ENCODE measurements around the gene CDK11B. TPM values are rescaled to one million over a fixed set of nuclear protein-coding genes. Genes with fewer than 3 reads are reported as not detected.

The CDK11B gene
- total and polyA plus RNA-seq, 2 experiments from 2014 or later, result 22.4 to 76.7 TPM

- Histone ChIP-seq H4K20me1 (replicated peaks; ENCODE audit: insufficient read depth) (peaks cover 5% of the 10 kb centered on the region; the same call in 1 of the 2 replicates), H2AFZ (no peak overlapping the region), H3K4me2 (no peak overlapping the region), H3K36me3 (ENCODE audit: insufficient read depth) (no peaks in the 10 kb centered on the region), H3K4me1 (ENCODE audit: insufficient read depth) (0 out of 2 replicates have a peak, but pooled peaks cover 6% of the 10 kb centered on the region), H3K79me2 (replicated peaks; ENCODE audit: insufficient read depth) (peaks cover 16% of the 10 kb centered on the region; the same call in 1 of the 2 replicates), H3K27me3 (ENCODE audit: insufficient read depth) (no peaks in the 10 kb centered on the region), H3K27ac (ENCODE audit: low read depth) (no peak overlapping the region), H3K9me2 (ENCODE audit: insufficient read depth) (no peaks in the 10 kb centered on the region), H3K4me3 (no peak overlapping the region), H3F3A (replicated peaks; ENCODE audit: low read depth) (0 out of 2 replicates have a peak, but pooled peaks cover 11% of the 10 kb centered on the region)
- TF ChIP-seq STAT1 (IDR thresholded peaks at IDR 0.05; ENCODE audit: unreplicated experiment), result no peak
- no peak for TF ChIP-seq NANOG (IDR thresholded peaks at IDR 0.05; ENCODE audit: borderline replicate concordance)
- no peak for TF ChIP-seq JUNB (IDR thresholded peaks at IDR 0.05; ENCODE audit: unreplicated experiment)
- TF ChIP-seq POLR2AphosphoS5 (IDR thresholded peaks at IDR 0.05; ENCODE audit: low read depth), result no peak
- no peak for TF ChIP-seq ZNF331 (CRISPR knock-in tag; IDR thresholded peaks at IDR 0.05; ENCODE audit: low read depth)
- Mint-ChIP-seq H3K36me3 (ENCODE audit: low read depth) (peaks cover 2% of the 10 kb centered on the region; the same call in 2 of the 3 replicates), H3K27ac (no peak overlapping the region), H3K4me1 (peaks cover 19% of the 10 kb centered on the region), H3K9me3 (no peaks in the 10 kb centered on the region), H3K27me3 (ENCODE audit: insufficient read depth, low read depth, poor library complexity) (peaks cover 8% of the 10 kb centered on the region), H3K4me3 (no peak overlapping the region)
- no peak for ATAC-seq
- no peak for DNase-seq (ENCODE audit: low spot score)
These were observed 48.0 kb downstream of the CDK11B start for GRCh38 chr1:1610796-1611195.

- Histone ChIP-seq H3K27me3 (ENCODE audit: insufficient read depth) (no peaks in the 10 kb centered on the region), H3K4me2 (no peak overlapping the region), H3K36me3 (ENCODE audit: insufficient read depth) (no peaks in the 10 kb centered on the region), H3K79me2 (replicated peaks; ENCODE audit: insufficient read depth) (peaks cover 16% of the 10 kb centered on the region; the same call in 1 of the 2 replicates), H3K27ac (ENCODE audit: low read depth) (no peak overlapping the region), H2AFZ (no peak overlapping the region), H3F3A (replicated peaks; ENCODE audit: low read depth) (0 out of 2 replicates have a peak, but pooled peaks cover 11% of the 10 kb centered on the region), H3K4me3 (no peak overlapping the region), H3K4me1 (ENCODE audit: insufficient read depth) (0 out of 2 replicates have a peak, but pooled peaks cover 6% of the 10 kb centered on the region), H3K9me2 (ENCODE audit: insufficient read depth) (no peaks in the 10 kb centered on the region), H4K20me1 (replicated peaks; ENCODE audit: insufficient read depth) (peaks cover 5% of the 10 kb centered on the region; the same call in 1 of the 2 replicates)
- H3K9me3 Mint-ChIP-seq, result no peaks in the 10 kb centered on the region
- no peak for ATAC-seq
- H3K36me3 Mint-ChIP-seq (ENCODE audit: low read depth), result peaks cover 2% of the 10 kb centered on the region; the same call in 2 of the 3 replicates
- H3K4me1 Mint-ChIP-seq, result peaks cover 19% of the 10 kb centered on the region
- peaks cover 10% of the 10 kb centered on the region for H3K27me3 Mint-ChIP-seq (ENCODE audit: insufficient read depth, low read depth, poor library complexity)
- no peak for DNase-seq (ENCODE audit: low spot score)
- H3K27ac Mint-ChIP-seq, result no peak overlapping the region
- H3K4me3 Mint-ChIP-seq, result no peak overlapping the region
- TF ChIP-seq ZNF331 (CRISPR knock-in tag; IDR thresholded peaks at IDR 0.05; ENCODE audit: low read depth) (no peak), NANOG (IDR thresholded peaks at IDR 0.05; ENCODE audit: borderline replicate concordance) (no peak), EZH2phosphoT487 (IDR thresholded peaks at IDR 0.05; ENCODE audit: unreplicated experiment) (no peak), POLR2AphosphoS5 (IDR thresholded peaks at IDR 0.05; ENCODE audit: low read depth) (no peak), ZNF114 (CRISPR knock-in tag; IDR thresholded peaks at IDR 0.05) (no peak), JUNB (IDR thresholded peaks at IDR 0.05; ENCODE audit: unreplicated experiment) (no peak), ETS1 (IDR thresholded peaks at IDR 0.05) (no peak), REST (IDR thresholded peaks at IDR 0.05; ENCODE audit: unreplicated experiment) (no peak), CREB1 (CRISPR knock-in tag; IDR thresholded peaks at IDR 0.05; ENCODE audit: low read depth) (no peak)
These were observed 48.9 kb downstream of the CDK11B start for GRCh38 chr1:1609822-1610485.
